A549 (cell line): ENCODE measurements around the gene SIDT1. TPM values are rescaled to one million over a fixed set of nuclear protein-coding genes. Genes with fewer than 3 reads are reported as not detected.

Experiments
- polyA plus RNA-seq, 4 experiments: library from polyadenylated mRNA; depleted of rRNA in 3 of 4; stranded (reverse); fragments of >200 nt; fragmentation: RNase III in 1 of 4; extraction: RNeasy Plus Mini Kit Qiagen cat#74134 plus additional on column Dnase treatment in 1 of 4; gene quantifications; 2 replicates in 3 of 4; 3 replicates in 1 of 4; pipeline ENCODE4 v1.2.3, GENCODE V29; 2011 to 2017
- small RNA-seq, 6 experiments: library from RNA; depleted of rRNA; stranded (forward); fragments of <200 nt; gene quantifications; one replicate each; pipeline ENCODE3, GENCODE V24; 2012

Gene SIDT1
- polyA plus RNA-seq, 2 of the 4 experiments (the other 2 are of a cell fraction): 0.43 to 7.5 TPM

Small RNAs within 50 kb of the gene (small RNA-seq; reads per million reads assigned to genes)
- gene MIR4446 (0.78 to 9.1 (median 4.5) reads per million in 6 experiments), gene RN7SL767P (0 to 0.35 (median 0) reads per million in 6 experiments)

Other genes starting within 250 kb of the SIDT1 start
- gene CFAP44, start 91.1 kb upstream of the SIDT1 start, polyA plus RNA-seq (2011; rRNA removed): 9.4 and 11.3 TPM in 2 replicates
- gene CFAP44, start 91.1 kb upstream of the SIDT1 start, polyA plus RNA-seq (2017; fragmentation: RNase III; extraction: RNeasy Plus Mini Kit Qiagen cat#74134 plus additional on column Dnase treatment): 4.0 to 4.9 TPM (median 4.5 TPM) in 3 replicates
- 13.2 and 16.1 TPM in 2 replicates for gene SPICE1, start 17.4 kb upstream of the SIDT1 start, polyA plus RNA-seq (2011; rRNA removed)
- 5.2 to 6.0 TPM (median 6.0 TPM) in 3 replicates for gene SPICE1, start 17.4 kb upstream of the SIDT1 start, polyA plus RNA-seq (2017; fragmentation: RNase III; extraction: RNeasy Plus Mini Kit Qiagen cat#74134 plus additional on column Dnase treatment)
- gene USF3, start 164.1 kb downstream of the SIDT1 start, polyA plus RNA-seq (2011; rRNA removed): 11.3 and 11.5 TPM in 2 replicates
- gene USF3, start 164.1 kb downstream of the SIDT1 start, polyA plus RNA-seq (2017; fragmentation: RNase III; extraction: RNeasy Plus Mini Kit Qiagen cat#74134 plus additional on column Dnase treatment): 1.8 to 1.9 TPM (median 1.8 TPM) in 3 replicates
- gene NAA50, start 213.7 kb downstream of the SIDT1 start, polyA plus RNA-seq (2011; rRNA removed): 107 and 141 TPM in 2 replicates
- gene NAA50, start 213.7 kb downstream of the SIDT1 start, polyA plus RNA-seq (2017; fragmentation: RNase III; extraction: RNeasy Plus Mini Kit Qiagen cat#74134 plus additional on column Dnase treatment): 168 to 180 TPM (median 169 TPM) in 3 replicates
- gene ATP6V1A, start 214.5 kb downstream of the SIDT1 start, polyA plus RNA-seq (2011; rRNA removed): 37.5 and 39.8 TPM in 2 replicates
- 22.6 to 23.4 TPM (median 23.2 TPM) in 3 replicates for gene ATP6V1A, start 214.5 kb downstream of the SIDT1 start, polyA plus RNA-seq (2017; fragmentation: RNase III; extraction: RNeasy Plus Mini Kit Qiagen cat#74134 plus additional on column Dnase treatment)